GM23248 (cell line): ENCODE results near the gene FASLG.

Source experiments
- EZH2 ChIP-seq: fragments of 200-600 bp; sonication (generic); IDR thresholded peaks from 2 replicates; pipeline ENCODE4 v1.6.1; 2018; ENCODE audit warnings: antibody characterized with exemption, mild to moderate bottlenecking; ENCODE audit not compliant: insufficient read depth, poor library complexity, severe bottlenecking
- EZH2phosphoT487 ChIP-seq: fragments of 200-600 bp; sonication (generic); IDR thresholded peaks from 2 replicates; pipeline ENCODE4 v1.6.1; 2018; ENCODE audit warnings: antibody characterized with exemption, moderate library complexity, mild to moderate bottlenecking, low read depth; ENCODE audit not compliant: insufficient read depth

GRCh38 chr1:172658871-172659453, at the start of gene FASLG:
- TF ChIP-seq EZH2phosphoT487, result no peak
- TF ChIP-seq EZH2, result no peak
